Body of pancreas (tissue), 4 donors: ENCODE data around the gene PARP12.

Experiments used
- POLR2A ChIP-seq, 3 donors: fragments of 450-650 bp; IDR thresholded peaks; one replicate each; pipeline ENCODE4 v1.6.1; 2016; ENCODE audit warnings: antibody characterized with exemption in 3 of 3, mild to moderate bottlenecking in 2 of 3
- TF ChIP-seq, protein P1 (sequence below), 7 experiments: fragments of 450-650 bp in 4 of 7; fragments of 200-600 bp in 3 of 7; sonication (generic) in 3 of 7; IDR thresholded peaks; one replicate each; pipeline ENCODE4 v1.5.1; 2016 to 2019; ENCODE audit warnings: antibody characterized with exemption in 7 of 7

DNA sequence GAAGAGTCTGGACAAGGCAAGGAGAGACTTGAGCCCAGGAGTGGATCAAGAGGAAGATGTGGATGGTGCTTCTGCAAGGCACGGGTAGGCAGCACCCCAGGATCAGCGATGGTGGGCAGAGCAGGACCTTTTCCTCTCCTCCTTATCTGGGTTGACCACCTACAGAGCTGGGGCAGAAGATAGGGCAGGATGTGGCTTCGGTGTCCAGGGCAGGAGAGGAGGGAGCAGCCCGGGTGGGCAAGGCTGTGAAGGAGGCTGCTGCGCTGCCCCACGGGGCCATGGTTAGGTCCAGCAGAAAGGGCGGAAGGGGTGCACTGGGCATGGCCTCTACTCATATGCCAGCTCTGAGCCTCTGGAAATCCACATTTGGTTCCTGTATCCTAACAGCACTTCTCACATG lies 20.0 kb upstream of the PARP12 start:
- TF ChIP-seq, protein P1, sequence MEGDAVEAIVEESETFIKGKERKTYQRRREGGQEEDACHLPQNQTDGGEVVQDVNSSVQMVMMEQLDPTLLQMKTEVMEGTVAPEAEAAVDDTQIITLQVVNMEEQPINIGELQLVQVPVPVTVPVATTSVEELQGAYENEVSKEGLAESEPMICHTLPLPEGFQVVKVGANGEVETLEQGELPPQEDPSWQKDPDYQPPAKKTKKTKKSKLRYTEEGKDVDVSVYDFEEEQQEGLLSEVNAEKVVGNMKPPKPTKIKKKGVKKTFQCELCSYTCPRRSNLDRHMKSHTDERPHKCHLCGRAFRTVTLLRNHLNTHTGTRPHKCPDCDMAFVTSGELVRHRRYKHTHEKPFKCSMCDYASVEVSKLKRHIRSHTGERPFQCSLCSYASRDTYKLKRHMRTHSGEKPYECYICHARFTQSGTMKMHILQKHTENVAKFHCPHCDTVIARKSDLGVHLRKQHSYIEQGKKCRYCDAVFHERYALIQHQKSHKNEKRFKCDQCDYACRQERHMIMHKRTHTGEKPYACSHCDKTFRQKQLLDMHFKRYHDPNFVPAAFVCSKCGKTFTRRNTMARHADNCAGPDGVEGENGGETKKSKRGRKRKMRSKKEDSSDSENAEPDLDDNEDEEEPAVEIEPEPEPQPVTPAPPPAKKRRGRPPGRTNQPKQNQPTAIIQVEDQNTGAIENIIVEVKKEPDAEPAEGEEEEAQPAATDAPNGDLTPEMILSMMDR (IDR thresholded peaks at IDR 0.05): no peak
- TF ChIP-seq POLR2A (IDR thresholded peaks at IDR 0.05): no peak
